ENCODE results near the gene PARVA.

The PARVA gene

GRCh38 chr11:12496181-12497025 lies 119.0 kb downstream of the PARVA start:
- Histone ChIP-seq H4K8ac (ENCODE audit: low read length) (no peak overlapping the region), H3K4me2 (ENCODE audit: low read length, poor library complexity, severe bottlenecking) (no peak overlapping the region), H3K36me3 (ENCODE audit: control insufficient read depth in 1 of 2, insufficient read depth in 2 of 2, low read depth in 1 of 2, low read length in 2 of 2) (peaks cover 18 to 76% of the 10 kb centered on the region in 2 experiments), H2BK5ac (ENCODE audit: low read depth, low read length, poor library complexity, severe bottlenecking) (no peak overlapping the region), H3K14ac (ENCODE audit: low read length in 2 of 2) (no peak overlapping the region), H3K18ac (ENCODE audit: low read depth in 1 of 2, low read length in 2 of 2) (no peak overlapping the region), H4K91ac (ENCODE audit: low read length) (no peak overlapping the region), H3K27me3 (ENCODE audit: control insufficient read depth in 1 of 2, insufficient read depth in 1 of 2, low read length in 2 of 2) (no peaks in the 10 kb centered on the region), H2BK12ac (ENCODE audit: low read length in 2 of 2) (peak overlapping the region in 1 of 2 experiments; percentile 37), H3K23ac (ENCODE audit: low read length in 2 of 2) (no peak overlapping the region), H3K79me1 (replicated peaks; ENCODE audit: low read length, poor library complexity, severe bottlenecking) (peaks cover 13% of the 10 kb centered on the region), H3K9ac (ENCODE audit: low read length) (no peak overlapping the region), H3K27ac (ENCODE audit: low read length, poor library complexity, severe bottlenecking) (no peak overlapping the region), H3K4ac (ENCODE audit: low read depth in 1 of 2, low read length in 2 of 2) (no peak overlapping the region), H3K4me3 (ENCODE audit: insufficient read depth in 1 of 2, low read depth in 1 of 2, low read length in 2 of 2) (no peak overlapping the region), H3K9me3 (ENCODE audit: control insufficient read depth, low read length) (no peaks in the 10 kb centered on the region), H3K4me1 (ENCODE audit: control insufficient read depth, insufficient read depth, low read depth, low read length) (peaks cover 1% of the 10 kb centered on the region), H2BK15ac (ENCODE audit: low read depth, poor library complexity, severe bottlenecking) (no peak overlapping the region), H2AFZ (ENCODE audit: low read depth, low read length) (no peak overlapping the region), H2BK120ac (ENCODE audit: low read depth, low read length) (no peak overlapping the region), H2AK5ac (ENCODE audit: low read length, severe bottlenecking) (no peak overlapping the region)
- 91% methylated on average over 4 of the region's 6 CpGs for WGBS
- peak; percentile 28 for DNase-seq

DNA sequence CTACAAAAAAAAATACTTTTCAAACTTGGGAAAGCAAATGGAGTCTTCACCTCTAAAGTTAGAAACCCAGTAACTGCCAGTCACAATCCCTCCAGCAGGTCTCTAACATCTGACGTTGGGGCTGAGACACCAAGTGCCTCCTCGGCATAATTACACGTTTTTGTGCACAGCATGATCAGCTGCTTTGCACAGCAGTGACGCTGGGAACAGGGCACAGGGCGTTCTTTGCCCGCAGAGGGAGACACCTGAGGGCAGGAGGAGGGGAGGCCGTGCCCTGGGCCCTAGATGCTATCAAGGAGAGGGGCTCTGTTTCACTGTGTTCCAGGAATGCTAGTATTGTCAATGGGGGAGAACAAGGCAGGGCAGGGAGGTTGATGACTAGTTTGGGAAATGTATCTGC lies 120.1 kb downstream of the PARVA start:
- H3K4me2 ChIP-seq (ENCODE audit: low read length, poor library complexity, severe bottlenecking) = no peak overlapping the region
- H2BK5ac ChIP-seq (ENCODE audit: low read depth, low read length, poor library complexity, severe bottlenecking) = no peak overlapping the region
- H3K27me3 ChIP-seq (ENCODE audit: control insufficient read depth in 1 of 2, insufficient read depth in 1 of 2, low read length in 2 of 2) = no peaks in the 10 kb centered on the region
- H2AFZ ChIP-seq (ENCODE audit: low read depth, low read length) = no peak overlapping the region
- H3K4me3 ChIP-seq (ENCODE audit: insufficient read depth in 1 of 2, low read depth in 1 of 2, low read length in 2 of 2) = no peak overlapping the region
- no peak overlapping the region for H2BK12ac ChIP-seq (ENCODE audit: low read length in 2 of 2)
- H3K23ac ChIP-seq (ENCODE audit: low read length in 2 of 2) = no peak overlapping the region
- H2BK15ac ChIP-seq (ENCODE audit: low read depth, poor library complexity, severe bottlenecking) = no peak overlapping the region
- DNase-seq = no peak
- peaks cover 18 to 72% of the 10 kb centered on the region in 2 experiments for H3K36me3 ChIP-seq (ENCODE audit: control insufficient read depth in 1 of 2, insufficient read depth in 2 of 2, low read depth in 1 of 2, low read length in 2 of 2)
- H3K9me3 ChIP-seq (ENCODE audit: control insufficient read depth, low read length) = no peaks in the 10 kb centered on the region
- no peak overlapping the region for H3K27ac ChIP-seq (ENCODE audit: low read length, poor library complexity, severe bottlenecking)
- no peak overlapping the region for H3K9ac ChIP-seq (ENCODE audit: low read length)
- 92% methylated on average over 7 of the region's 7 CpGs for WGBS
- H4K91ac ChIP-seq (ENCODE audit: low read length) = no peak overlapping the region
- peaks cover 3% of the 10 kb centered on the region for H3K4me1 ChIP-seq (ENCODE audit: control insufficient read depth, insufficient read depth, low read depth, low read length)
- peaks cover 13% of the 10 kb centered on the region for H3K79me1 ChIP-seq (replicated peaks; ENCODE audit: low read length, poor library complexity, severe bottlenecking)
- H2AK5ac ChIP-seq (ENCODE audit: low read length, severe bottlenecking) = no peak overlapping the region
- no peak overlapping the region for H2BK120ac ChIP-seq (ENCODE audit: low read depth, low read length)
- H4K8ac ChIP-seq (ENCODE audit: low read length) = no peak overlapping the region
- peak overlapping the region in 1 of 2 experiments; percentile 24 for H3K4ac ChIP-seq (ENCODE audit: low read depth in 1 of 2, low read length in 2 of 2)
- no peak overlapping the region for H3K18ac ChIP-seq (ENCODE audit: low read depth in 1 of 2, low read length in 2 of 2)
- no peak overlapping the region for H3K14ac ChIP-seq (ENCODE audit: low read length in 2 of 2)

DNA sequence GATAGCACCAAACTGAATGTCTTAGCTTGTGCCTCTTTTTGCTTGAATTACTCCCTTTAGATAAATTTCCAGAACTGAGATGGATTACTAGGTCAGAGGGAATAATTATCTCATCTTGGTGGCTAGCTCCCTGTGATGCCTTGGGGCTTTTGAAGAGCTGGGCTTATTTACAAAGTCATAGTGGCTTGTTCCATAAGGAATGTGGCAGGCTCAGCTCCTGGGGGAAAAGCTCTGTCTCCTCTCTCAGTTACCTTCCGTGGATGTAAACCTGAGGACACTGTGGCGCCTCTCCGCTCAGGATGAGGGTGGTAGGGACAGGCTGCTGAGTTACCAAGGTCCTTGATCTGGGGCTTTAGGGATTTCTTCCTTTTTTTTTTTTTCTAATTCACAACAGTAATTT lies 121.7 kb downstream of the PARVA start:
- peaks cover 26 to 68% of the 10 kb centered on the region in 2 experiments for H3K36me3 ChIP-seq (ENCODE audit: control insufficient read depth in 1 of 2, insufficient read depth in 2 of 2, low read depth in 1 of 2, low read length in 2 of 2)
- H3K18ac ChIP-seq (ENCODE audit: low read depth in 1 of 2, low read length in 2 of 2) = no peak overlapping the region
- H4K91ac ChIP-seq (ENCODE audit: low read length) = no peak overlapping the region
- no peak overlapping the region for H2BK5ac ChIP-seq (ENCODE audit: low read depth, low read length, poor library complexity, severe bottlenecking)
- no peak overlapping the region for H2AFZ ChIP-seq (ENCODE audit: low read depth, low read length)
- H3K23ac ChIP-seq (ENCODE audit: low read length in 2 of 2) = no peak overlapping the region
- no peak overlapping the region for H2BK120ac ChIP-seq (ENCODE audit: low read depth, low read length)
- peaks cover 15% of the 10 kb centered on the region for H3K79me1 ChIP-seq (replicated peaks; ENCODE audit: low read length, poor library complexity, severe bottlenecking)
- H3K14ac ChIP-seq (ENCODE audit: low read length in 2 of 2) = no peak overlapping the region
- H3K27me3 ChIP-seq (ENCODE audit: control insufficient read depth in 1 of 2, insufficient read depth in 1 of 2, low read length in 2 of 2) = no peaks in the 10 kb centered on the region
- no peak overlapping the region for H2AK5ac ChIP-seq (ENCODE audit: low read length, severe bottlenecking)
- H3K4me1 ChIP-seq (ENCODE audit: control insufficient read depth, insufficient read depth, low read depth, low read length) = peaks cover 5% of the 10 kb centered on the region
- DNase-seq = no peak
- 93% methylated on average over 3 of the region's 3 CpGs for WGBS
- no peak overlapping the region for H2BK12ac ChIP-seq (ENCODE audit: low read length in 2 of 2)
- H3K27ac ChIP-seq (ENCODE audit: low read length, poor library complexity, severe bottlenecking) = no peak overlapping the region
- H3K4me3 ChIP-seq (ENCODE audit: insufficient read depth in 1 of 2, low read depth in 1 of 2, low read length in 2 of 2) = no peak overlapping the region
- no peak overlapping the region for H3K4me2 ChIP-seq (ENCODE audit: low read length, poor library complexity, severe bottlenecking)
- H3K9ac ChIP-seq (ENCODE audit: low read length) = no peak overlapping the region
- no peak overlapping the region for H3K4ac ChIP-seq (ENCODE audit: low read depth in 1 of 2, low read length in 2 of 2)
- no peaks in the 10 kb centered on the region for H3K9me3 ChIP-seq (ENCODE audit: control insufficient read depth, low read length)
- H2BK15ac ChIP-seq (ENCODE audit: low read depth, poor library complexity, severe bottlenecking) = no peak overlapping the region
- H4K8ac ChIP-seq (ENCODE audit: low read length) = no peak overlapping the region

DNA sequence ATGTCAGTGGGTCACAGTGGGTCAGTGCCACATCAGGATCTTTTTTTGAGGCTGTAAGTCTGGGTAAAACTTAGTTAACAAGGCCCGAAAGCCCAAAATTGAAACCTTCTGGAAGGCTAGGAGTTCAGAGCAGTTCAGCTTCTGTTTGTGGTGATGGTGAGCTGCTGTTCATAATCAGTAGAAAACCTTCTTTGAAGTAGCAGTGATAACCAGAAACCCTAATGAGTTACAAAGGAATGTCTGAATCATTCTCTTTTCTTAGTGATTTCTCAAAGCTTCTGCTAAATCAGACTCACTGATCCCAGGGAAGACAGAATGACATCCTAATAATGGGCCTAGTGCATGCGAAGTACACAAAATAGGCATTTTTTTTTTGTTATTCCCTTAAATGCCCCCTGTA lies 124.7 kb downstream of the PARVA start:
- Histone ChIP-seq H3K4ac (ENCODE audit: low read depth in 1 of 2, low read length in 2 of 2) (no peak overlapping the region), H2AFZ (ENCODE audit: low read depth, low read length) (no peak overlapping the region), H4K91ac (ENCODE audit: low read length) (no peak overlapping the region), H3K18ac (ENCODE audit: low read depth in 1 of 2, low read length in 2 of 2) (peak overlapping the region; percentile 45 to 64), H3K14ac (ENCODE audit: low read length in 2 of 2) (peak overlapping the region in 1 of 2 experiments; percentile 46), H3K9ac (ENCODE audit: low read length) (peak overlapping the region; percentile 10), H3K4me3 (ENCODE audit: insufficient read depth in 1 of 2, low read depth in 1 of 2, low read length in 2 of 2) (no peak overlapping the region), H3K9me3 (ENCODE audit: control insufficient read depth, low read length) (no peaks in the 10 kb centered on the region), H3K23ac (ENCODE audit: low read length in 2 of 2) (no peak overlapping the region), H2BK12ac (ENCODE audit: low read length in 2 of 2) (peak overlapping the region; percentile 39 to 60), H2AK5ac (ENCODE audit: low read length, severe bottlenecking) (no peak overlapping the region), H3K36me3 (ENCODE audit: control insufficient read depth in 1 of 2, insufficient read depth in 2 of 2, low read depth in 1 of 2, low read length in 2 of 2) (peaks cover 26 to 66% of the 10 kb centered on the region in 2 experiments), H2BK15ac (ENCODE audit: low read depth, poor library complexity, severe bottlenecking) (peak overlapping the region; percentile 19), H3K27ac (ENCODE audit: low read length, poor library complexity, severe bottlenecking) (no peak overlapping the region), H2BK5ac (ENCODE audit: low read depth, low read length, poor library complexity, severe bottlenecking) (no peak overlapping the region), H3K79me1 (replicated peaks; ENCODE audit: low read length, poor library complexity, severe bottlenecking) (peaks cover 10% of the 10 kb centered on the region), H2BK120ac (ENCODE audit: low read depth, low read length) (no peak overlapping the region), H4K8ac (ENCODE audit: low read length) (no peak overlapping the region), H3K27me3 (ENCODE audit: control insufficient read depth in 1 of 2, insufficient read depth in 1 of 2, low read length in 2 of 2) (no peaks in the 10 kb centered on the region), H3K4me2 (ENCODE audit: low read length, poor library complexity, severe bottlenecking) (no peak overlapping the region), H3K4me1 (ENCODE audit: control insufficient read depth, insufficient read depth, low read depth, low read length) (peaks cover 4% of the 10 kb centered on the region)
- DNase-seq = peak; percentile 52
- 90% methylated on average over 2 of the region's 2 CpGs for WGBS
